Measurements from ENCODE around the gene ARNT2.

The ARNT2 gene

GRCh38 chr15:80523746-80524145 is 119.6 kb downstream of the ARNT2 start:
- H3K4me3 ChIP-seq (ENCODE audit: low read depth, low read length), result no peak overlapping the region
- no peak for DNase-seq (ENCODE audit: low read depth)
- no peak for TF ChIP-seq CTCF (IDR thresholded peaks at IDR 0.05; ENCODE audit: low read depth, low read length, missing control alignments)
- in situ Hi-C loops (cut with HindIII; ENCODE audit: low sequenced_read_pairs), result no loop called here

- in situ Hi-C loops (cut with HindIII; ENCODE audit: low sequenced_read_pairs), result no loop called here
- no peak for TF ChIP-seq CTCF (IDR thresholded peaks at IDR 0.05; ENCODE audit: low read depth, low read length, missing control alignments)
- H3K4me3 ChIP-seq (ENCODE audit: low read depth, low read length), result no peak overlapping the region
- no peak for DNase-seq (ENCODE audit: low read depth)
Measured at GRCh38 chr15:80525853-80526252, 121.7 kb downstream of the ARNT2 start.

DNA sequence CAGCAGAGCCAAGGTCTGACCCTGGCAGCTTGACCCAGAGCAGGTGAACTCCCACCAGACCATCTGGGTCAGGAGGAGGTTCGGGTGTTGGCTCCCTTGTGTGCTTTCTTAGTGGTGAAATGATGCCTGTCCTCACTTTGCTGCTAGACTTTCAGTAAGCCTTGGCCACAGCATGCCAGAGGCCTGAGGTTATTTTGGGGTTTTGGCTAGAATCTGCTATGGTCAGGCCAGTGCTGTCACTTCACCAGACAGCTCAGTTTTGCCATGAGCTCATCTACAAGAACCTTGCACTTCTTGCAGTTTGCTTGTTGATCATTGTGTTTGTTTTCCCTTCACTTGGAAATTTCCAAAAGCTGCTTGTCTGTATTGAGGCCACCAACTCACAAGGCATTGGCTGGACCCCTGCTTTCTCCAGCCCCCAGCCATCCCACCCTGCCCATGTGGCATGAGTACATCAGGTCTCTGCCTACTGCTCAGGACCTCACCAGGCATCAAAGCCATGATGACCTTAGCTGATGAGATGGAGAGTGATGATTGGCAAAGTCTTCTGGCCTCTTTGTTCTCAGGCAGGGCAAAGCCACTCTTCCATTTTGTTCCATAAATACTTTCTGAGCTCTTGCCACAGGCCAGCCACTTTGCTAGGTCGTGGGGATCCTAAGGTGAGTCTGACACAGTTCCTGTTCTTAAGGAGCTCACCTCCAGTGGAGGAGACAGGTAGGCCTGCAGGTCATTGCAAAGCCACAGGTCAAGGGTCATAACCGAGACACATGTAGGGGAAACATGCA is 122.6 kb downstream of the ARNT2 start:
- no peak for TF ChIP-seq CTCF (IDR thresholded peaks at IDR 0.05; ENCODE audit: low read depth, low read length, missing control alignments)
- DNase-seq (ENCODE audit: low read depth), result peak; percentile 72
- in situ Hi-C loops (cut with HindIII; ENCODE audit: low sequenced_read_pairs), result no loop called here
- no peak overlapping the region for H3K4me3 ChIP-seq (ENCODE audit: low read depth, low read length)

GRCh38 chr15:80527406-80527805 is 123.2 kb downstream of the ARNT2 start:
- TF ChIP-seq CTCF (IDR thresholded peaks at IDR 0.05; ENCODE audit: low read depth, low read length, missing control alignments), result no peak
- in situ Hi-C loops (cut with HindIII; ENCODE audit: low sequenced_read_pairs), result no loop called here

DNA sequence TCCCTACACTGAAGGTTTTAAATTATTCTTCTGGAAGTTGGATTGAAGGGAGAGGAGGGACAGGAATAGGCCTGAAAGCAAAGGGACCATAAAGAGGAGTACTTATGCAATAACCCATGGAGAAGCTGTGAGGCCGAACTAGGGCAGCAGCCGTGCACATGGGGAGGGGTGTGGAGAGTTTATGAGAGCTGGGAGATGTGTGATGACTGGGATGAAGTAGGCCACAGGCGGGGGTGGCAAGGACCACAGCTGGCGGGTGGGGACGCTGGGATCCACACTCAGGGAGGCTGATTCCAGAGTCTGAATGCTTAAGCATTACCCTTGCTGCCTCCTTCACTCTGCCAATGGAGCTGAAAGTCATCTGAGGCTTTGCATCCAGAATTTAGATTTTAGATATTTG is 123.8 kb downstream of the ARNT2 start:
- in situ Hi-C loops (cut with HindIII; ENCODE audit: low sequenced_read_pairs), result no loop called here
- H3K4me3 ChIP-seq (ENCODE audit: low read depth, low read length), result no peak overlapping the region
- TF ChIP-seq CTCF (IDR thresholded peaks at IDR 0.05; ENCODE audit: low read depth, low read length, missing control alignments), result no peak
- no peak for DNase-seq (ENCODE audit: low read depth)

More at GRCh38 chr15:80527406-80527805, 123.2 kb downstream of the ARNT2 start:
- no peak overlapping the region for H3K4me3 ChIP-seq (ENCODE audit: low read depth, low read length)
- no peak for DNase-seq (ENCODE audit: low read depth)

DNA sequence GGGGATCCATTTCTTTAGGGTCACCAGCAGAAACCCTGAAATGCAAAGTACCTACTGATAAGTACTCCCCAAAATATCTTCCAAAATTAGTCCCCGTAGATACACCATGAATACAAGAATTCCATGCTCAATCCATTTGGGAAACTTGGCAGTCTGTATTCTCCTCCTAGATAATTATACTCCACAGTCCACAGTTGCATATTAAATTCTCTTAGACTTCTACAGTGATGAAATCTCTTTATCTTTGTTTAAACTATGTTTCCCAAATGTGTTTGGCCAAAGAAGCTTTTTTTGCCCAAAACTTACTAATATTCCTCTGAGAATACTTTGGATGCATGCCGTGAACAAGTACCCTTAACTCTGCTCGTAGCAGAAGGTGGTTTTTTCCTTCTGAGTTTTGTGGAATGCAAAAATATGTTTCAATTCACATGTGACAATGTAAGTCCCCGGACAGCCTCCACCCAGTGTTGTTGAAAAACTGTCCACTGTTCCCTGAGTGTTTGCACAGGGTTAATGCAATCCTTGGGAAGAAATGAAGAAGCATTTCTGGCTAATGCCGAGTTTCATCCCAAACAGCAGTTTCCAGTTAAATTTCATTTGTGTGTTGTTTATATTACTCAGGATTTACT is 126.7 kb downstream of the ARNT2 start:
- no peak for DNase-seq (ENCODE audit: low read depth)
- no peak overlapping the region for H3K4me3 ChIP-seq (ENCODE audit: low read depth, low read length)
- no peak for TF ChIP-seq CTCF (IDR thresholded peaks at IDR 0.05; ENCODE audit: low read depth, low read length, missing control alignments)
- in situ Hi-C loops (cut with HindIII; ENCODE audit: low sequenced_read_pairs), result no loop called here

All from astrocyte of the cerebellum (primary cell).